ENCODE results near the gene GJA1. TPM values are rescaled to one million over a fixed set of nuclear protein-coding genes. Genes with fewer than 3 reads are reported as not detected.
"Not testable (repeated sequence)": the region's sequence is repeated elsewhere in the genome, so short reads cannot be mapped to it uniquely, and the experiment has no call there.

GJA1 gene
- total and polyA plus RNA-seq, 2 of the 8 experiments (the other 6 are each of a cell fraction or from before 2014, with no cell fraction given), result 468 to 795 TPM

- H3K4ac ChIP-seq (replicated peaks; ENCODE audit: insufficient read length, low read depth, low read length); H3K27ac ChIP-seq (ENCODE audit: low read depth, low read length); CTCF ChIA-PET (ENCODE audit: partially characterized antibody); H4K8ac ChIP-seq (ENCODE audit: extremely low read depth, insufficient read depth, low read length); H3K27me3 ChIP-seq (replicated peaks in 1 of 4; ENCODE audit: control insufficient read depth in 3 of 4, extremely low read depth in 1 of 4, insufficient read depth in 3 of 4, low read length in 3 of 4); DNase-seq (ENCODE audit: low read depth in 1 of 2, low spot score in 2 of 2); H2AFZ ChIP-seq (ENCODE audit: low read length); H3K23me2 ChIP-seq (ENCODE audit: low read depth, low read length); FAIRE-seq; H3K4me1 ChIP-seq (replicated peaks in 1 of 4; ENCODE audit: control insufficient read depth in 3 of 4, insufficient read depth in 4 of 4, low read length in 3 of 4); H2BK5ac ChIP-seq (ENCODE audit: low read depth, low read length); H2BK12ac ChIP-seq (ENCODE audit: low read depth, low read length); H3K79me1 ChIP-seq (ENCODE audit: low read depth, low read length); H2BK120ac ChIP-seq (replicated peaks; ENCODE audit: low read depth, low read length); H3K18ac ChIP-seq (ENCODE audit: extremely low read depth, low read length); H2AK5ac ChIP-seq (ENCODE audit: low read depth, low read length); H4K91ac ChIP-seq (replicated peaks; ENCODE audit: insufficient read length, low read length); H3K9ac ChIP-seq (replicated peaks in 1 of 4; ENCODE audit: extremely low read depth in 1 of 4, low read depth in 3 of 4, low read length in 3 of 4); H2BK15ac ChIP-seq (ENCODE audit: low read length); H3K23ac ChIP-seq (ENCODE audit: insufficient read length); H3K56ac ChIP-seq (replicated peaks; ENCODE audit: insufficient read length, low read depth, low read length); H3K14ac ChIP-seq (ENCODE audit: insufficient read length); H4K5ac ChIP-seq (ENCODE audit: insufficient read length, low read depth, low read length); H2BK20ac ChIP-seq (ENCODE audit: low read length); H3K9me3 ChIP-seq (ENCODE audit: insufficient read depth in 2 of 2, low read depth in 1 of 2, low read length in 1 of 2); H3K4me3 ChIP-seq (ENCODE audit: extremely low read depth in 1 of 4, insufficient read depth in 2 of 4, low read depth in 3 of 4, low read length in 4 of 4): not testable (repeated sequence)
- Histone ChIP-seq H3K4me2 (ENCODE audit: insufficient read depth in 1 of 2, low read depth in 2 of 2, low read length in 2 of 2) (peak overlapping the region in 1 of 2 experiments; percentile 35; a peak in 1 of 4 replicates), H3K79me2 (ENCODE audit: control insufficient read depth in 1 of 2, insufficient read depth in 2 of 2, low read length in 2 of 2) (peaks cover 25 to 68% of the 10 kb centered on the region in 2 experiments), H3K36me3 (ENCODE audit: control insufficient read depth in 2 of 4, insufficient read depth in 4 of 4, low read length in 3 of 4) (peaks cover 19 to 72% (median 44%) of the 10 kb centered on the region in 4 experiments), H4K20me1 (replicated peaks in 1 of 2; ENCODE audit: control insufficient read depth in 1 of 2, insufficient read depth in 2 of 2, low read length in 2 of 2) (peaks cover 20 to 47% of the 10 kb centered on the region in 2 experiments)
- WGBS, 2 experiments (ENCODE audit: extremely low coverage in 1 of 2, insufficient coverage in 1 of 2, insufficient read length in 1 of 2, insufficient replicate concordance in 2 of 2, low coverage in 1 of 2, low lambda C conversion rate in 2 of 2, missing lambda C conversion rate in 1 of 2), result 89% methylated on average over 7 of the region's 7 CpGs; no CpG with 5 or more reads in 1 of the 2 experiments
- POLR2A ChIA-PET (ENCODE audit: partially characterized antibody), result interaction anchor here (2.1 kb wide), 1 partner anchor 10 kb away, joined by 7 read pairs; no protein-coding TSS in a partner anchor
Measured at GRCh38 chr6:121447746-121448145, 12.3 kb downstream of the GJA1 start.

- Histone ChIP-seq H3K79me2 (ENCODE audit: control insufficient read depth in 1 of 2, insufficient read depth in 2 of 2, low read length in 2 of 2) (peaks cover 19 to 60% of the 10 kb centered on the region in 2 experiments), H4K20me1 (replicated peaks in 1 of 2; ENCODE audit: control insufficient read depth in 1 of 2, insufficient read depth in 2 of 2, low read length in 2 of 2) (peaks cover 16 to 41% of the 10 kb centered on the region in 2 experiments), H3K36me3 (ENCODE audit: control insufficient read depth in 2 of 4, insufficient read depth in 4 of 4, low read length in 3 of 4) (peaks cover 19 to 64% (median 43%) of the 10 kb centered on the region in 4 experiments)
- not testable (repeated sequence) for H3K4me1 ChIP-seq (replicated peaks in 1 of 4; ENCODE audit: control insufficient read depth in 3 of 4, insufficient read depth in 4 of 4, low read length in 3 of 4); H2BK5ac ChIP-seq (ENCODE audit: low read depth, low read length); H3K27ac ChIP-seq (ENCODE audit: low read depth, low read length); H3K4me3 ChIP-seq (ENCODE audit: extremely low read depth in 1 of 4, insufficient read depth in 2 of 4, low read depth in 3 of 4, low read length in 4 of 4); H3K4me2 ChIP-seq (ENCODE audit: insufficient read depth in 1 of 2, low read depth in 2 of 2, low read length in 2 of 2); H2BK12ac ChIP-seq (ENCODE audit: low read depth, low read length); H4K8ac ChIP-seq (ENCODE audit: extremely low read depth, insufficient read depth, low read length); H2AFZ ChIP-seq (ENCODE audit: low read length); H4K91ac ChIP-seq (replicated peaks; ENCODE audit: insufficient read length, low read length); H3K18ac ChIP-seq (ENCODE audit: extremely low read depth, low read length); H4K5ac ChIP-seq (ENCODE audit: insufficient read length, low read depth, low read length); H3K56ac ChIP-seq (replicated peaks; ENCODE audit: insufficient read length, low read depth, low read length); H3K27me3 ChIP-seq (replicated peaks in 1 of 4; ENCODE audit: control insufficient read depth in 3 of 4, extremely low read depth in 1 of 4, insufficient read depth in 3 of 4, low read length in 3 of 4); H3K79me1 ChIP-seq (ENCODE audit: low read depth, low read length); H3K4ac ChIP-seq (replicated peaks; ENCODE audit: insufficient read length, low read depth, low read length); H3K23ac ChIP-seq (ENCODE audit: insufficient read length); H2BK120ac ChIP-seq (replicated peaks; ENCODE audit: low read depth, low read length); H3K9ac ChIP-seq (replicated peaks in 1 of 4; ENCODE audit: extremely low read depth in 1 of 4, low read depth in 3 of 4, low read length in 3 of 4); FAIRE-seq; H3K14ac ChIP-seq (ENCODE audit: insufficient read length); H3K9me3 ChIP-seq (ENCODE audit: insufficient read depth in 2 of 2, low read depth in 1 of 2, low read length in 1 of 2); H2AK5ac ChIP-seq (ENCODE audit: low read depth, low read length); H2BK15ac ChIP-seq (ENCODE audit: low read length); DNase-seq (ENCODE audit: low read depth in 1 of 2, low spot score in 2 of 2); H3K23me2 ChIP-seq (ENCODE audit: low read depth, low read length); H2BK20ac ChIP-seq (ENCODE audit: low read length)
- ChIA-PET POLR2A (ENCODE audit: partially characterized antibody) (interaction anchor here (0.6 to 2.1 kb wide), 2 partner anchors 11 to 369 kb away, joined by 4 to 7 read pairs; no protein-coding TSS in a partner anchor), CTCF (ENCODE audit: partially characterized antibody) (interaction anchor here (0.6 kb wide), 1 partner anchor 166 kb away, joined by 4 read pairs; no protein-coding TSS in a partner anchor)
- WGBS, 2 experiments (ENCODE audit: extremely low coverage in 1 of 2, insufficient coverage in 1 of 2, insufficient read length in 1 of 2, insufficient replicate concordance in 2 of 2, low coverage in 1 of 2, low lambda C conversion rate in 2 of 2, missing lambda C conversion rate in 1 of 2), result 82% methylated on average over 2 of the region's 2 CpGs; no CpG with 5 or more reads in 1 of the 2 experiments
Measured at GRCh38 chr6:121448528-121448927, 13.1 kb downstream of the GJA1 start.
